Measurements from ENCODE around the gene TBX21. TPM values are rescaled to one million over a fixed set of nuclear protein-coding genes. Genes with fewer than 3 reads are reported as not detected.

Gene TBX21
- total RNA-seq, 1 donor from 2014 or later = not detected

GRCh38 chr17:47699536-47699840, 33.5 kb upstream of the TBX21 start:
- Mint-ChIP-seq H3K4me3 (ENCODE audit: unreplicated experiment) (no peak overlapping the region), H3K36me3 (ENCODE audit: unreplicated experiment) (no peaks in the 10 kb centered on the region), H3K27ac (ENCODE audit: unreplicated experiment) (no peak overlapping the region), H3K27me3 (ENCODE audit: unreplicated experiment) (peaks cover 5% of the 10 kb centered on the region), H3K9me3 (ENCODE audit: unreplicated experiment) (peaks cover 4% of the 10 kb centered on the region), H3K4me1 (ENCODE audit: low read depth, unreplicated experiment) (peaks cover 9% of the 10 kb centered on the region)
- DNase-seq = no peak
- no peak for TF ChIP-seq CTCF (IDR thresholded peaks at IDR 0.05; ENCODE audit: partially characterized antibody, unreplicated experiment)

GRCh38 chr17:47700471-47701449, 32.3 kb upstream of the TBX21 start:
- Mint-ChIP-seq H3K27ac (ENCODE audit: unreplicated experiment) (peak overlapping the region; percentile 8), H3K36me3 (ENCODE audit: unreplicated experiment) (peaks cover 7% of the 10 kb centered on the region), H3K4me3 (ENCODE audit: unreplicated experiment) (no peak overlapping the region), H3K27me3 (ENCODE audit: unreplicated experiment) (peaks cover 5% of the 10 kb centered on the region), H3K9me3 (ENCODE audit: unreplicated experiment) (peaks cover 6% of the 10 kb centered on the region), H3K4me1 (ENCODE audit: low read depth, unreplicated experiment) (peaks cover 6% of the 10 kb centered on the region)
- TF ChIP-seq CTCF (IDR thresholded peaks at IDR 0.05; ENCODE audit: partially characterized antibody, unreplicated experiment) = no peak
- DNase-seq = no peak

- no peak for DNase-seq
- Mint-ChIP-seq H3K27ac (ENCODE audit: unreplicated experiment) (no peak overlapping the region), H3K4me1 (ENCODE audit: low read depth, unreplicated experiment) (peaks cover 7% of the 10 kb centered on the region), H3K36me3 (ENCODE audit: unreplicated experiment) (peaks cover 7% of the 10 kb centered on the region), H3K27me3 (ENCODE audit: unreplicated experiment) (peaks cover 6% of the 10 kb centered on the region), H3K9me3 (ENCODE audit: unreplicated experiment) (peaks cover 6% of the 10 kb centered on the region), H3K4me3 (ENCODE audit: unreplicated experiment) (no peak overlapping the region)
- TF ChIP-seq CTCF (IDR thresholded peaks at IDR 0.05; ENCODE audit: partially characterized antibody, unreplicated experiment) = no peak
Measured at GRCh38 chr17:47701608-47702007, 31.4 kb upstream of the TBX21 start.

- Mint-ChIP-seq H3K27me3 (ENCODE audit: unreplicated experiment) (peaks cover 14% of the 10 kb centered on the region), H3K4me1 (ENCODE audit: low read depth, unreplicated experiment) (peaks cover 13% of the 10 kb centered on the region), H3K9me3 (ENCODE audit: unreplicated experiment) (peaks cover 4% of the 10 kb centered on the region), H3K36me3 (ENCODE audit: unreplicated experiment) (peaks cover 7% of the 10 kb centered on the region), H3K4me3 (ENCODE audit: unreplicated experiment) (no peak overlapping the region), H3K27ac (ENCODE audit: unreplicated experiment) (no peak overlapping the region)
- no peak for TF ChIP-seq CTCF (IDR thresholded peaks at IDR 0.05; ENCODE audit: partially characterized antibody, unreplicated experiment)
- no peak for DNase-seq
Measured at GRCh38 chr17:47702391-47702995, 30.5 kb upstream of the TBX21 start.

- Mint-ChIP-seq H3K4me3 (ENCODE audit: unreplicated experiment) (no peak overlapping the region), H3K27me3 (ENCODE audit: unreplicated experiment) (peaks cover 16% of the 10 kb centered on the region), H3K9me3 (ENCODE audit: unreplicated experiment) (peaks cover 4% of the 10 kb centered on the region), H3K27ac (ENCODE audit: unreplicated experiment) (no peak overlapping the region), H3K4me1 (ENCODE audit: low read depth, unreplicated experiment) (peaks cover 13% of the 10 kb centered on the region), H3K36me3 (ENCODE audit: unreplicated experiment) (peaks cover 7% of the 10 kb centered on the region)
- no peak for DNase-seq
- no peak for TF ChIP-seq CTCF (IDR thresholded peaks at IDR 0.05; ENCODE audit: partially characterized antibody, unreplicated experiment)
Measured at GRCh38 chr17:47703191-47703591, 29.8 kb upstream of the TBX21 start.

All from glutamatergic neuron (in vitro differentiated cells).